HG02678 (cell line): ENCODE results near the gene PPP1R16B.

ENCODE experiments used
- ATAC-seq: cut with Tn5 transposase; IDR thresholded peaks from one replicate; pipeline ENCODE4 v1.9.1; 2021; ENCODE audit warnings: mild to moderate bottlenecking, moderate library complexity; ENCODE audit not compliant: unreplicated experiment

PPP1R16B gene

DNA sequence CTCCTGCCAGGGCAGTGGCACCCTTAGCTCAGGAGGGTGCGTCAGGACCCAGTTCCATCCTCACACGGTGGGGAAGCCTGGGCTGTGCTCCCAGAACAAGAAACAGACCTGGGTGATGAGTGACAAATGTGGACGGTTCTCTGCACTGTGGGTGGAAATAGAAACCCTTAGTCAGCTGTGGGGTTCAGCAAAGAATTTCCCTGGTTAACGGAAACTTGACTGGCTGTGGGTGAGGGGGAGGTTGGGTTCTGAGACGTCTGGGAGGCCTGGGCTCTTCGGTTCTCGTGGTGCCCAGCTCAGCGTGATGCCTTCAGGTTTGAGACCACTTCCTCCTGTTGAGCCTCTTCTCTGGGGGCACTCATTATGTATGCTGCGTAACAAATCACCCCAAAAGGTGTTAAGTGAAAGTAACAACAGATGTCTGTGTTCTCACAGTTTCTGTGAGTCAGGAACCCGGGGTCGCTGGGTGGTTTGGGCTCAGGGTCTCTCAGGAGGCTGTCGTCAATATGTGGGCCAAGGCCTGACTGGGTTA lies 67.6 kb downstream of the PPP1R16B start:
- ATAC-seq = peak; percentile 59

DNA sequence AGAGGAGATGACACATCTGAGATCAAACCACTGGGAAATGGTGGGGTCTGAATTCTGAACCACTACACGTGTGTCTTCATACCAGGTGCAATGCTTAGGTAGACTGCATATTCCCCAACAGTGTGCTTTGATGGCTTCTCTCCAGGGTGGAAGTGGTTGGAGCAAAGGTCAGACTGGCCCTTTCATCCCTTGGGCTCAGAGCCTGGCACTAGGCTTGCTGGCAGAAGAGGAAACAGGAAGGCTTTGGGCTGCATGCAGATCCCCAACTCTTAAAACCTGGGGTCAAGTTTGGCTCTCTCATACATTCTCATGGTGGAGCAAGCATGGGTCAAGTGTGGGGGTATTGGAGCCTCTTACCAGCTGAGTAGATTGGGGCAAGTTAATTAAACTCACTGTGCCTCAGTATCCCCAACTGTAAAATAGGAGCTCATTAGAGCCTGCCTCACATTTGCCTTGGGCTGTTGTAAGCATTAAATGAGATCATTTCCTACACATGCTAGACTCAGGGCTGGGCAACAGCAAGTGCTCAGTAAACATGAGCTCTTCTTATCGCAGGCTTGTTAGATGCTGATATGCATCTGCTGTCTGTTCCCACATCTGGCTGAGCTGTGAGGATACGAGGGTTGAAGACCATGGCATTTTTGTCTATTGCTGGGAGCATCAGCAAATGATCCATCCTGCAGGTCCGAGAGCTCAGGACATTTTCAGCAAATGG lies 69.1 kb downstream of the PPP1R16B start:
- ATAC-seq = no peak

DNA sequence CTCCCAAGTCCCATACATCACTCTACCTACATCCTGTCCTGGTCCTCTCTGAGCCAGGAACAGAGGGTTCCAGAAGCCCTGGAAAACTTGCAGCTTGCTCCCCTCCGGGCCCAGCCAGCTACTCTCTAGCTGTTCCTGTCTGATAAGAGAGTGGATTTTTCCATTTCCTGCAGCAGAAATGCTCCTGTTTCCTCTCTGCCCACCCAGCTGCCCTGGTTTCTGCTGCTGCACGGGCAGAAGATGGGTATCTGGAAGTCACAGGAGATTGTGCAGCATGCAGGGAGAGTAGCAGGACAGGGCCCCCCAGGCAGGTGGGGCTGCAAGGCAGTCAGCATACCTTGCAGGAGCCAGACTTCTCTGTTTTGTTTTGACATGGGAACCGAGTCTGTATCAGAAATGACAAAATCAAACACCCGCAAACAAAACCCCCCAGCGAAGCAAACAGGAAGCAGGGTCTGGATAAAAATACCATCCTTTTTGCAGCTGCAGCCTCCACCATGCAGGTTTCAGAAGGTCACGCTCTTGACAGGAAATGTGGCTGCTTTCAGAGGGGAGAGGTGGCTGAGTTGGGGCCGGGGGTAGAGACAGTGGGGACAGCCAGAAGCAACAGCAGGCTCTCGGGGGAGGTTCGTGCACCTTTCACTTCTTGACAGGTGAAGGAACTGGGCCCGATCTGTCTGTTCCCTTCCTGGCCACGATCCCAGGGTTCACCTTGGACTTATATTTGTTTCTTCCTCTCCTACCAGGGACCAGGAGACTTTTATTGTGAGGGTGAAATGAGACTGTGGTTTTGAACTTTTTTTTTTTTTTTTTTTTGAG lies 69.9 kb downstream of the PPP1R16B start:
- peak; percentile 65 for ATAC-seq

DNA sequence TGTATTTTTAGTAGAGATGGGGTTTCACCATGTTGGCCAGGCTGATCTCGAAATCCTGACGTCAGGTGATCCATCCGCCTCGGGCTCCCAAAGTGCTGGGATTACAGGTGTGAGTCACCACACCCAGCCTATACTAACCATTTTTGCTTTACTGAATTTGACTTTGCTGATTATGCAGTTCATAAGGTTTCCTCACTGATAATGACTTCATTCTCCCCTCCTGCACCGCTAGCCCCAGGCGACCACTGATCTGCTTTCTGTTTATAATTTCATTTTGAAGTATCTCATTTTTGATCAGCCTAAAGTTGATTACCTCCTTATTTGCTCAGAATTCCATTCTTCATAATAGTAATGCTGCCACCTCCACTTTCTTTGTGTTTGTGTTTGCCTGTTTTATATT lies 72.0 kb downstream of the PPP1R16B start:
- no peak for ATAC-seq

DNA sequence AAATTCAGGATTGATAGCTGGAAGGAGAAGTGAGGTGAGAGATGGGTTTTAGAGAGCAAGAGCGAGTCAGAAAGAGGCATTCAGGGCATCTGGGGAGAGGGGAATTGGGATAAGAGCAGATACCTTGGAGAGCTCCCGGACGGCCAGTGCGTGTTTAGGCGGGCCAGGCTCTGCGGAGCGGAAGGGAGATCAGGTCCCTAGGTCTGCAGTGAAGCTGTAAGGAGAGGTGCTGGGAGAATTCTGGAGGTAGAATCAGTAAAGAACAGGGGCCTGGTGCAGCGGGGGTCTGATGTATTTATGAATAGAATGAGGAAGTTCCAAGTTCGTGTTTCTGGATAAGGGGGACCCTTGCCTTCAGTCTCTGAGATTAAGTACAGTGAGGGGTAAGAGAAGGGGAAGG lies 73.4 kb downstream of the PPP1R16B start:
- no peak for ATAC-seq

DNA sequence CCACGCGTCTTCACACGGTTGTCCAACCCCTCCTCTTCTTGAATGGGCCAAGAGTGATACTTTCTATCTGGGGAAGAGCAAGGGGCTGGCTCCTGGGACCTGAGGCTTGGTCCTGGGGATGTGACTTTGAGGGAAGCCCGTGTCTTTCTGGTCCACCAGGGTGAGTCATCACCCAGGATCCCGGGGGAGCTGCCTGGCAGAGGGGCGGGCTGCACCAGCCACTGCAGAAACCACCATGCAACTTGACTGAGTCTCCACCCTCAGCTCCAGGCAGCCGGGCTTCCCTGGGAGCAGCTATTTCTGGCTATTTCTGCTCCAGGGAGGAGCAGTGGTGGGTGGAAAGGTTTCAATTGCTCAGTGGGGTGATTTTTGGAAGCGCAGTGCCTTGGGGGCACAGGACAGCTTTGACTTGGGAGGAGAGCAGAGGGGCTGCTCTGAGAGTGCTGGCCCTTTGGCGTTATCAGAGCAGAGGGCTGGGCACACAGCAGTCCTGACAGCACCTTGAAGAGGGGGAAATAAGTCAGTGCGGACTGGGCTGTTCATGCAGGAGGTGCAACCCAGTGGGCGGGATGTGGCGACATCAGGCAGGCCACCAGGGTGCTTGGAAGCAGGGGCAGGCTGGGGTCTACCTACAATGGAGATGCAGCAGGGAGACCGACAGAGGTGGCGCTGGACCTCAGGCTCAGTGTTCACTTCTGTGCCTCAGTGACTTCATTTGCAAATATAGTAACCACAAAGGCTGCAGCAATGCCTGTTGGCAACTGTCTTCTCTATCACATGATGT lies 75.6 kb downstream of the PPP1R16B start:
- ATAC-seq = no peak

DNA sequence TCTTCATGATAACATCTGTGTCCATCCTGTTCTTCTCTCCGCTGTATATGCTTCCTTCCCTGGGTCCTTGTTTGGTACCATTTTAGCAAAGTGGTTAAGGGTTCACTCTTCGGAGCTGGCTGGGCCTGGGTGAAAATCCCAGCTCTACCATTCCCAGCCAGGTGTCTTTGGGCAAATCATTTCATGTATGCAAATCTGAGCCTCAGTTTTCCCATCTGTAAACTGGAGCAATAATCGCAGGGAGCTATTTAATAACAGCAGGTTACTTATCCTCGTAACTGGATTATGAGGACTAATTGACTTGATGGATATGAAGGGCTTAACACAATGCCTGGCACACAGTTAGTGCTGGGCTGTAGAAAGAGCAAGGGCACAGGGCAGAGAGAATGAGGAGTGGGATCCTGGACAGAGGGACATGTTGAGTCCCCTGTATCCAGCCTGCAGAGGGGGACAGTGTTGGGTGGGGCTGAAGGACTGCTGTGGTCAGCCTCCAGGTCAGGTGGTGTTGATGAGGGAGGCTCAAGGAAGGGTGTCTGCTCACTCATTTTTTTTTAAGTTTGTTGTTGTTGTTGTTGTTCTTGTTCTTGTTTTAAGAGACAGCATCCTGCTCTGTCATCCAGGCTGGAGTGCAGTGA lies 76.4 kb downstream of the PPP1R16B start:
- ATAC-seq = no peak

DNA sequence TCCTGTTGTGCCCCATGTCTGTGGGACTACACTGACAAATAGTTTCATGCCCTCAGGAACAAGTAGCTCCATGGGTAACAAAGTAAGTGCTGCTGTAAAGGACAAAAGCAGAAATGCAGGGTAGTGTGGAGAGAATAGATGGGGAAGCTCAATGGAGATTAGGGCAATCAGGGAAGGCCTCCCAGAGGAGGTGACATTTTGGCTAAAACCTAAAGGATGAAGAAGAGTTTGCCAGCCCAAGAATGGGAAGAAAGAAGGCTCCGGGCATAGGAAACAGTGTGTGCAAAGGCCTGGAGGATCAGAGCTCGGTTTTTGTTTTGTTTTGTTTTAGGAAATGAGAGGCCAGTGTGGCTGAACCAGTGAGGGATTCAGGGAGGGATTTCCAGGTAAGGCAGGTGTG lies 77.1 kb downstream of the PPP1R16B start:
- ATAC-seq = no peak

DNA sequence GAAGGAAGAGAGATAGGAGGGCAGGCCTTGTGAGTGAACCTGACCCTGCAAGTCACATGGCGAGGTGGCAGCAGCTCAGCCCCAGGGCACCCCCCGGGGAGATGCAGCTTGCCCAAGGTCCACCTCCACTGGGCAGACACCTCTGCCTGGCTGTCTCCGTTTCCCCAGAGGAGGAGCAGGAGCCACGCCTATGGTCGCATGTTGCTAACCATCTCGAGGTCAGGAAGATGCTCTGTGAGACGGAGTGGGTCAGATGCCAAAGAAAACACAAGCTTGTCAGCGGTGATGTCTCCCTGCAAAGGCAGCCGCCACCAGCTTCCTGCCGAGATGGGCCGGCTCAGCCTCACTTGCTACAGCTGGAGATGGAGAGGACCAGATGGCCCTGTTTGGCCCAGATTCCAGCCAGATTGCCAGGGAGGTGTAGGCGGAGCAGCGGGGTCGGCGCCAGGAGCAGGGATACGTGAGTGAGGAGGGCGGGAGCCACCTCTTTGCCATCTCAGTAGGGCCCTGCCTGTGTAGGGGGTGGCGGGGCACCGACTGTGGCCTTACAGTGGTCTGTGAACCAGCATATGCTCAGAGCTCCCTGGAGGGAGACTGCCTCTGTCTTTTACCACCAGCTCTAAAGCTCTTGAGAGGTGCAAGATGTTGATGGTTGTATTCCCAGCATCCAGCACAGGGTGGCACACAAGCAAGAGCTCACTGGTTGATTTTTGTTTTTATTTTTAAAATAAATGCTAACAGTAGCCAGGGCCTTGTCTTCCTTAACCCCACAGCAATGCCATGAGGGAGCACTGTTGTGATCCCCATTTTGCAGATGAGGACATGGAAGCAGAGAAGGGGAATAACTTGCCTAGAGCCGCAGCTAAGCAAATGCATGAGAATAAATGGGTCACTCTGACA lies 77.8 kb downstream of the PPP1R16B start:
- no peak for ATAC-seq

DNA sequence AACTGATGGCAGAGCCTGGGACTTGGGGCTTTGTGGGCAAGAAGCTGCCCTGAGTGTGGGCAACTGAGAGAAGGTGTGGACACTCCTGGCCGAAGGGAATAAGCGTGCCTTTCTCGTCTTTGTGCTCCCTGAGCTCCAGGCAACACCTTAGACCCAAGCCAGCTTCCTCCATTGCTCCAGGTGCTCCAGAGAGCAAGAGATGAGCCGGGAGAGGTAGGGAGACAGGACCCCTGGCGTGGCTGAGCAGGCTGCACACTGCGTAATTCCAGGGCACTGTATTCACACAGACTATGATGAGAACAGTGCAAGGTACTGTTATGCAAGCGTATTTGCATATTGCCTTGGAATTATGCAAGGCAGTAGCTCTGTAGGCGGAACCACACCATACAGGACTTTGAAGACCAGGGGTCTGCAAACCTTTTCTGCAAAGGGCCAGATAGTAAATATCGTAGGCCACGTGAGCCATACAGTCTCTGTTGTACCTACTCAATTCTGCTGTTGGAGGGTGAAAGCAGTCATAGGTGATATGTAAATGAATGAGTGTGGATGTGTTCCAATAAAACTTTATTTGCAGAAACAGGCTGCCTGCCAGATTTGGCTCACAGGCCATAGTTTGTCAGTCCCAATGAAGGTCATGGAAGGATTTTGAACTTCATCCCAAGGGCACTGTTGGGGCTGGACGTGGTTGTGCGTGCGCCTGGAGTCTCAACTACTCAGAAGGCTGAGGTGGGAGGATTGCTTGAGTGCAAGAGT lies 78.7 kb downstream of the PPP1R16B start:
- no peak for ATAC-seq

DNA sequence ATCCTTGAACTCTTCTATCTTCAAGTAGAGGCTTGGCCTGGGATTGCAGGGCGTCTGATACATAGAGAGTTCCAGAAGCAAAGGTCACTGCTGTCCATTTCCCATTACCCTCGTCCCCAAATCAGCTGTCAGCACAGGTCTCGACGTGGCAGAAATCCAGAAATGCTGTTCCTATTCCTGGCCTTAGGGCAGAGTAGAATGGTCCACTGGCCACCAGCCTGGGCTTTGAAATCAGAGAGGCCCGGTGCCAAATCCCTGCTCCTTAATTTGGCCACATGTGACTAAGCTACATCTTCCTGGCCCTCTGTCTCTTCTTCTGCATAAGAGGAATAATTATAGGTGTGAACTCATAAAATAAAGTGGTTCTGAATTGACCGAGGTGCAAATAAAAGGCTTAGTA lies 79.9 kb downstream of the PPP1R16B start:
- ATAC-seq = no peak

DNA sequence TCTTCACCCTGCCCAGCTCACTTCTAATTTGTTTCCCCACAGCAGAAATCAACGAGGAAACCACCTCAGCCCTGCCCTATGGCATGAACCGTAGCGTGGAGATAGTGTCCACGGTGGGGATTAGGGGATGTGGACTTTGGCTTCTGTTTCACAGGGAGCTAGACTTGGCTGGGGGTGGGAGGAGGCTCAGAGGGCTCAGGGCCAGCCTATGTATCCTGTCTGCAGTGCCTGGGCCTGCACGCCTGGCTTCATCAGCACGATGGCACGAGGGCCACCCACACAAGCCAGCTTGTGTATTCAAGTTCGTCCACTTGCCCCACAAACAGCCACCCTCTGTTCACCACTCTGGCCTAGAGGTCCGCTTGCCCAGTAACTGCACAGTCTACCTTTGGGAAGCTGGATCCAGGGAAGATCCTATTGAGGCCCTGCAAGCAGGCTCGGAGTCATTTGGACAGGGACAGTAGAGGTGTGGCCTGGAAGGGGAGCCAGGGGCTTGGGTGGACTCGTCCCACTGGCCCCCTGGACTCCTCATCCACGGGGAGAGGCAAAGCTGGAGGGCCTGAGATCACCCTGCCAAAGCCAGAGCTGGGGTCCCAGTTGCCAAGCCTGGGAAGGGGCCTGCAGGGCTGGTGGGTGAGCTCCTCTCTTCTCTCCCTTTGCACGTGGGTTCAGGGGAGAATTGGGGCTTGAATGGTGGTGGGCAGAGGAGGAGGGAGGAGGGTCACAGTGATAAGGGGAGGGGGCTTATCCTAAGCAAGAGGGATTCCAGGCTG lies 82.7 kb downstream of the PPP1R16B start:
- ATAC-seq = no peak

DNA sequence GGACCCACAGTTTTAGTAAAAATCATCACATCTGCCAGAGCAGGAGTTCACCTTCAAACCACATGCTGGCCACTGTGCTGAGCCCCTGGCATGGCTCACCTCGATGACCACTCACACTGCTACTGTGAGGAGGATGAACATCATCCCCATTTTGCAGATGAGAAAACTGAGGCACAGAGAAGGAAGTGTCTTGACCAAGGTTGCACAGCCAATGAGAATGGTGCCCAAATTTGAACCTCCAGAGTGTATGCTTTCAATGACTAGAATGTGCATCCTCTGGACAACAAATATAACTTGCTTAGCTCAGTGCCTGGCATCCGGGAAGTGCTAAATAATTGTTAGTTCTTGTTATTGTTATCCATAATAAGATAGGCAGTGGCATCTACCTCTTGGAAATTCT lies 83.6 kb downstream of the PPP1R16B start:
- ATAC-seq = no peak

DNA sequence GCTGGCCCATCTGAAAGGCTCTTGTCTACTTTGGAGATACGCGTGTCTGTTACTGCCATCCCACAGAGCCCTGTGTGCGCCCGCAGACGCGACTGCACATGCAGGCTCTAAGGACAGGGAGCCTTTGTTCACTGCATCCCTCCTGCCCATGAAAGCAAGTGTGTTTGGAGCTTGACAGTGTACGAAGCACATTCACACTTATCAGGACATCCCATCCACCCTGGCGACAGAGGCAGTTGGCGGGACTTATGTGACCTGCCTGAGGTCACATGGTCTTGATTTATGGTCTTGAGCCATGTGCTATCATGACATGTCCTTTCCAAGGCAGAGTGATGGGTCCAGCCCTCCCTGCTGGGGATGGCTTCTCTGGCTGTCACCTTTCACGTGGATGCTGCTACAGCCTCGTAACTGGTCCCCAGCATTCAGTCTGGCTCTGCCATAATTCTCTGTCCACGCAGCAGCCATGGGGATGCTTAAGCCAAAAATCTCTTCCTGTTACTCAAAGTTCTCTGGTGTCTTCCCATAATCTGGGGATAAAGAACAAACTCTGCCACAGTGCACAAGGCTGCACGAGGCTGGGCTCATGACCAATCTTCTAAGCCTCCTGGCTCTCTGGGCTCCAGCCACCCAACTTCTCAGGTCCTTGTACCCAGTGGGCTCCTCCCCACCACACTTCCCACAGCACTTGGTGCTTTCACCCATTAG lies 84.4 kb downstream of the PPP1R16B start:
- ATAC-seq = no peak

DNA sequence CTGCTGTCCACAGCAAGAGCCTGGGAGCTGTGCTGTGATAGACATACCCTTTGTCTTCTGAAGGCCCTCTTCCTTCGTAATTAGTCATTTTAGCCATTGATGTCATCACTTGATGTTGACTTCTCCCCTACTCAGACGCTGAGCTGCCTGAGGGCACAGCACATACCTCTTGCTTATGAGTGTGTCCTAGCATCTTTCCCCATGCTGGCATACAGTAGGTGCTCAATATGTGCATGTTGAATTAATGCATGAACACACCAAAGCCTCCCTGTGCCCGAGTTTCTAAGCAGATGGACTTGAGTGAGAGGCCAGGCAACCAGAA lies 85.0 kb downstream of the PPP1R16B start:
- no peak for ATAC-seq

DNA sequence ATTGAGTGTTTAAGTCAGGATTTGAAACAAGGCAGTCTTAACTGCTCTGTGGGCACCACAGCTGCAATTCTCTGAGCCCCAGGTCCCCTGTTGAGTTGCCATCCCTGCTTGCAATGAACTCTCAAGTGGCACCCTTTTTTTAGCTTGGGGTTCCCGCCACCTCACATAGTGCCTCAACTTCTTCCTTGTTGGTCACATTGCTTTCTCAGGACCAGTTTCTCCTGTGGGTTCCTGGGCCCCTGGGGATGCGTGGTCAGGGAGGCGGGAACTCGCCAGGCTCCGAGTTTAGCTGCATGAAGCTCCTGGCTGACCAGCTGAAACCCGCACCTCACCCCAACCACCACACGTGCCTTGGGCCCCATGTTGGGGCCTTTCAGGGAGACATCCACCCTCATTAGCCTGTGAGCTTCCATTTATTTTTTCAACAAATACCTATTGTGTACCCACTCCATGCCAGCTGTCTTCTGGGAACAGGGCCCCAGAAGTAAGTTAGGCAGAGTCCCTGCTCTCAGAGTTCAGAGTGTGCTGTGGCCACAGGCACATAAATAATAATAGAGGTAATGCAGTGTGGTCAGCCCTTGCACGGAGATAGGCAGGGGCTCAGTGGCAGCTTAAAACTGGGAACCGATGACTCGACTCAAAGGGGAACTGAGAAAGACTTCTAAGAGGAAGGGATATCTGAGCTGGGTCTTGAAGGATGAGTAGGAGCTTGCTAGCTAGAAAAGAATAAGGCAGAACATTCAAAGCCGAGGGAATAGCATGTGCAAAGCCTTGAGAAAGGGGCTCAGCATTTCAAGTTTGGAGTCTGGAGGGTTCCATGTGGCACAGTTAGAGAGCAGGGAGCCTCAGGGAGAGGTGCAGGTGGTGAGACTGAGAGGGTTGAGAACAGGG lies 86.8 kb downstream of the PPP1R16B start:
- peak; percentile 48 for ATAC-seq

DNA sequence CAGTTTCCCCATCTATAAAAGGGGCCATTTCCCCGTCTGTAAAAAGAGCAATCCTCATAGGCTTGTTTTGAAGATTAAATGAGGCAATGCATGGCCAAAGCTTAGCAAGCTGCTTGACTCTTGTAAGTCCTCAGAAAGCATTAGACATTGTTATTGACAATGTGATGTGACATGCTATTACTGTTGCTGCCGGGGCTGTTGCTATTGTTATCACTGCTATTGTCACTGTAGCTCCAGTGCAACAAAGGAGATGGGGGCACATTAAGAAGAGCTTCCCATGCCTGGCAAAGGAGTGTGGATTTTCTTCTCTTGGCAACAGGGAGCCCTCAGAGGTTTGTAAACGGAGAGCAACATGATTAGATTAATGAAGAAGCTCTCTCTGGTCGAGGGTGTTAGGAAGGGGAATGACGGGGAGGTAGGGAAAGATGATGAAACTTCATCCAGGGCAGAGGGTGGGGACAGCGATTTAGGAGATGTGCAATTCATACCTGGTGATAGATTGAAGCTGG lies 87.6 kb downstream of the PPP1R16B start:
- no peak for ATAC-seq
